ENCODE results near the gene NUDT5.

NUDT5 gene

GRCh38 chr10:12213621-12214020 is 17.9 kb upstream of the NUDT5 start:
- Histone ChIP-seq H3K9me3 (ENCODE audit: severe bottlenecking) (no peaks in the 10 kb centered on the region), H3K4me3 (ENCODE audit: severe bottlenecking) (no peak overlapping the region), H3K27me3 (ENCODE audit: insufficient read depth, poor library complexity, severe bottlenecking) (no peaks in the 10 kb centered on the region), H3K27ac (ENCODE audit: poor library complexity, severe bottlenecking) (no peak overlapping the region), H3K36me3 (ENCODE audit: low read depth) (peaks cover 87% of the 10 kb centered on the region), H3K4me1 (ENCODE audit: insufficient read depth, poor library complexity, severe bottlenecking) (no peaks in the 10 kb centered on the region)
- TF ChIP-seq CTCF (IDR thresholded peaks at IDR 0.05; ENCODE audit: poor library complexity, severe bottlenecking), result no peak
- no peak for ATAC-seq (ENCODE audit: low read depth)
- no peak for DNase-seq (ENCODE audit: low spot score)

GRCh38 chr10:12212454-12212853 is 16.8 kb upstream of the NUDT5 start:
- no peak for DNase-seq (ENCODE audit: low spot score)
- ATAC-seq (ENCODE audit: low read depth), result no peak
- H3K4me3 ChIP-seq (ENCODE audit: severe bottlenecking), result no peak overlapping the region
- no peak overlapping the region for H3K27ac ChIP-seq (ENCODE audit: poor library complexity, severe bottlenecking)
- H3K4me1 ChIP-seq (ENCODE audit: insufficient read depth, poor library complexity, severe bottlenecking), result no peaks in the 10 kb centered on the region
- H3K27me3 ChIP-seq (ENCODE audit: insufficient read depth, poor library complexity, severe bottlenecking), result no peaks in the 10 kb centered on the region
- H3K36me3 ChIP-seq (ENCODE audit: low read depth), result peaks cover 86% of the 10 kb centered on the region
- H3K9me3 ChIP-seq (ENCODE audit: severe bottlenecking), result no peaks in the 10 kb centered on the region
- TF ChIP-seq CTCF (IDR thresholded peaks at IDR 0.05; ENCODE audit: poor library complexity, severe bottlenecking), result no peak

- H3K4me1 ChIP-seq (ENCODE audit: insufficient read depth, poor library complexity, severe bottlenecking), result no peaks in the 10 kb centered on the region
- H3K27ac ChIP-seq (ENCODE audit: poor library complexity, severe bottlenecking), result no peak overlapping the region
- H3K36me3 ChIP-seq (ENCODE audit: low read depth), result peaks cover 83% of the 10 kb centered on the region
- ATAC-seq (ENCODE audit: low read depth) (no peak), DNase-seq (ENCODE audit: low spot score) (no peak)
- no peak overlapping the region for H3K4me3 ChIP-seq (ENCODE audit: severe bottlenecking)
- H3K9me3 ChIP-seq (ENCODE audit: severe bottlenecking), result no peaks in the 10 kb centered on the region
- no peaks in the 10 kb centered on the region for H3K27me3 ChIP-seq (ENCODE audit: insufficient read depth, poor library complexity, severe bottlenecking)
- no peak for TF ChIP-seq CTCF (IDR thresholded peaks at IDR 0.05; ENCODE audit: poor library complexity, severe bottlenecking)
These were observed 12.8 kb upstream of the NUDT5 start for GRCh38 chr10:12208460-12208859.

GRCh38 chr10:12207114-12207513 is 11.4 kb upstream of the NUDT5 start:
- no peak for DNase-seq (ENCODE audit: low spot score)
- no peak for TF ChIP-seq CTCF (IDR thresholded peaks at IDR 0.05; ENCODE audit: poor library complexity, severe bottlenecking)
- no peaks in the 10 kb centered on the region for H3K4me1 ChIP-seq (ENCODE audit: insufficient read depth, poor library complexity, severe bottlenecking)
- no peak overlapping the region for H3K4me3 ChIP-seq (ENCODE audit: severe bottlenecking)
- H3K9me3 ChIP-seq (ENCODE audit: severe bottlenecking), result no peaks in the 10 kb centered on the region
- H3K36me3 ChIP-seq (ENCODE audit: low read depth), result peaks cover 87% of the 10 kb centered on the region
- H3K27me3 ChIP-seq (ENCODE audit: insufficient read depth, poor library complexity, severe bottlenecking), result no peaks in the 10 kb centered on the region
- H3K27ac ChIP-seq (ENCODE audit: poor library complexity, severe bottlenecking), result no peak overlapping the region
- no peak for ATAC-seq (ENCODE audit: low read depth)

- no peak for ATAC-seq (ENCODE audit: low read depth)
- H3K4me1 ChIP-seq (ENCODE audit: insufficient read depth, poor library complexity, severe bottlenecking), result no peaks in the 10 kb centered on the region
- H3K36me3 ChIP-seq (ENCODE audit: low read depth), result peaks cover 87% of the 10 kb centered on the region
These were observed 9.4 kb upstream of the NUDT5 start for GRCh38 chr10:12205082-12205481.

More at GRCh38 chr10:12205082-12205481, 9.4 kb upstream of the NUDT5 start:
- Histone ChIP-seq H3K9me3 (ENCODE audit: severe bottlenecking) (no peaks in the 10 kb centered on the region), H3K4me3 (ENCODE audit: severe bottlenecking) (no peak overlapping the region), H3K27ac (ENCODE audit: poor library complexity, severe bottlenecking) (no peak overlapping the region), H3K27me3 (ENCODE audit: insufficient read depth, poor library complexity, severe bottlenecking) (no peaks in the 10 kb centered on the region)
- DNase-seq (ENCODE audit: low spot score), result no peak
- TF ChIP-seq CTCF (IDR thresholded peaks at IDR 0.05; ENCODE audit: poor library complexity, severe bottlenecking), result no peak
